Activated B cell treated with CpG ODN at 0.5 μM for 24 hours (primary cell): ENCODE results near the gene PPID. TPM values are rescaled to one million over a fixed set of nuclear protein-coding genes. Genes with fewer than 3 reads are reported as not detected.

Experiments used
- ATAC-seq: fragments of 200-7000 bp; cut with Tn5 transposase; one replicate; pipeline ENCODE4 v1.10.0; 2021; ENCODE audit warnings: low read depth, mild to moderate bottlenecking, moderate library complexity
- CTCF ChIA-PET: fragments of 350-600 bp; sonication (Branson Sonifier 250); formaldehyde crosslinking; loops from one replicate; lab custom pipeline; 2021; ENCODE audit warnings: antibody characterized with exemption; lab: Charles Lee
- POLR2A ChIA-PET: fragments of 350-600 bp; sonication (Branson Sonifier 250); formaldehyde crosslinking; loops from one replicate; lab custom pipeline; 2021; ENCODE audit warnings: antibody characterized with exemption; lab: Charles Lee
- DNase-seq: peaks from one replicate; pipeline ENCODE4 v3.0.0; 2022
- H3K27ac Mint-ChIP-seq: one replicate; pipeline ENCODE4 v1.8.0; 2020; ENCODE audit warnings: mixed read lengths
- H3K27me3 Mint-ChIP-seq: one replicate; pipeline ENCODE4 v1.8.0; 2021; ENCODE audit warnings: mixed read lengths
- H3K36me3 Mint-ChIP-seq: one replicate; pipeline ENCODE4 v1.8.0; 2021; ENCODE audit warnings: low read depth, mixed read lengths
- H3K4me1 Mint-ChIP-seq: one replicate; pipeline ENCODE4 v1.8.0; 2021; ENCODE audit warnings: mixed read lengths
- H3K4me3 Mint-ChIP-seq: one replicate; pipeline ENCODE4 v1.8.0; 2020; ENCODE audit warnings: mild to moderate bottlenecking, mixed read lengths
- H3K9me3 Mint-ChIP-seq: one replicate; pipeline ENCODE4 v1.8.0; 2020; ENCODE audit warnings: mixed read lengths
- CTCF ChIP-seq: fragments of 200-600 bp; IDR thresholded peaks from one replicate; pipeline ENCODE4 v1.8.0; 2022; ENCODE audit warnings: antibody characterized with exemption, mild to moderate bottlenecking
- intact Hi-C: fragments of 100-400 bp; cut with micrococcal nuclease; formaldehyde crosslinking; loops from one replicate; pipeline ENCODE4 v1.15.1; 2024
- total RNA-seq: library from RNA; stranded (reverse); gene quantifications from 2 replicates; pipeline ENCODE4 v1.2.3, GENCODE V29; 2022

The PPID gene
- total RNA-seq, 1 donor from 2014 or later = 29.8 TPM

- intact Hi-C loops = no loop called here
- Mint-ChIP-seq H3K36me3 (peaks cover 10% of the 10 kb centered on the region), H3K4me3 (no peak overlapping the region), H3K4me1 (no peaks in the 10 kb centered on the region), H3K27me3 (no peaks in the 10 kb centered on the region), H3K27ac (no peak overlapping the region), H3K9me3 (no peaks in the 10 kb centered on the region)
- DNase-seq = no peak
- no peak for TF ChIP-seq CTCF
- ChIA-PET POLR2A (no interaction called here), CTCF (no interaction called here)
- ATAC-seq = no peak
Measured at GRCh38 chr4:158678767-158679166, 44.4 kb downstream of the PPID start.

GRCh38 chr4:158676076-158676475, 47.1 kb downstream of the PPID start:
- POLR2A ChIA-PET = no interaction called here

GRCh38 chr4:158673633-158674032, 49.6 kb downstream of the PPID start:
- Mint-ChIP-seq H3K36me3 (peaks cover 9% of the 10 kb centered on the region), H3K27ac (no peak overlapping the region), H3K4me3 (no peak overlapping the region), H3K9me3 (no peaks in the 10 kb centered on the region), H3K4me1 (peaks cover 23% of the 10 kb centered on the region), H3K27me3 (no peaks in the 10 kb centered on the region)
- DNase-seq (no peak), ATAC-seq (no peak)
- no peak for TF ChIP-seq CTCF
- ChIA-PET POLR2A (no interaction called here), CTCF (no interaction called here)
- intact Hi-C loops = loop anchor here (2.0 to 5.0 kb wide), 2 partner anchors 179 to 501 kb away; no protein-coding TSS in a partner anchor

More at GRCh38 chr4:158676076-158676475, 47.1 kb downstream of the PPID start:
- no peak overlapping the region for H3K4me3 Mint-ChIP-seq
- no peaks in the 10 kb centered on the region for H3K27me3 Mint-ChIP-seq
- H3K27ac Mint-ChIP-seq = no peak overlapping the region
- no peaks in the 10 kb centered on the region for H3K9me3 Mint-ChIP-seq
- CTCF ChIA-PET = no interaction called here
- TF ChIP-seq CTCF = no peak
- H3K36me3 Mint-ChIP-seq = peaks cover 14% of the 10 kb centered on the region
- ATAC-seq (no peak), DNase-seq (no peak)
- intact Hi-C loops = no loop called here
- H3K4me1 Mint-ChIP-seq = peaks cover 13% of the 10 kb centered on the region

GRCh38 chr4:158671915-158672806, 51.0 kb downstream of the PPID start, which contains the start of gene ETFDH:
ETFDH (plus strand) TSS chr4:158672296; CDS start chr4:158672457, 161 bp downstream.
- DNase-seq (peak; percentile 95), ATAC-seq (peak; percentile 83)
- H3K27ac Mint-ChIP-seq = peak within 1 kb of the TSS; percentile 96
- CTCF ChIA-PET = no interaction called here
- H3K27me3 Mint-ChIP-seq = no peaks in the 10 kb centered on the region
- peak within 1 kb of the TSS; percentile 98 for H3K4me3 Mint-ChIP-seq
- no peaks in the 10 kb centered on the region for H3K9me3 Mint-ChIP-seq
- intact Hi-C loops = loop anchor here (1.0 to 5.0 kb wide), 8 partner anchors 8 to 531 kb away; partner anchors contain the start of genes FNIP2 and PPID
- peaks cover 12% of the 10 kb centered on the region for H3K36me3 Mint-ChIP-seq
- TF ChIP-seq CTCF = no peak
- H3K4me1 Mint-ChIP-seq = peaks cover 23% of the 10 kb centered on the region
- POLR2A ChIA-PET = interaction anchor here (1.1 kb wide), 1 partner anchor 430 kb away, joined by 4 read pairs; no protein-coding TSS in a partner anchor

GRCh38 chr4:158671665-158671914, 51.6 kb downstream of the PPID start, which contains the start of gene C4orf46:
C4orf46 (minus strand) TSS chr4:158671887; CDS start chr4:158671801, 86 bp downstream.
- Mint-ChIP-seq H3K27ac (peak within 1 kb of the TSS; percentile 96), H3K27me3 (no peaks in the 10 kb centered on the region), H3K4me1 (peaks cover 23% of the 10 kb centered on the region), H3K4me3 (peak within 1 kb of the TSS; percentile 98), H3K36me3 (peaks cover 12% of the 10 kb centered on the region), H3K9me3 (no peaks in the 10 kb centered on the region)
- CTCF ChIA-PET = no interaction called here
- DNase-seq = no peak
- POLR2A ChIA-PET = interaction anchor here (1.1 kb wide), 1 partner anchor 430 kb away, joined by 4 read pairs; no protein-coding TSS in a partner anchor
- ATAC-seq = no peak
- intact Hi-C loops = loop anchor here (1.0 to 5.0 kb wide), 3 partner anchors 97 to 532 kb away; partner anchors contain the start of gene FNIP2
- TF ChIP-seq CTCF = no peak
